ENCODE data around the gene PLEKHB1.

The PLEKHB1 gene

GRCh38 chr11:73636249-73636648 lies 10.1 kb upstream of the PLEKHB1 start:
- no peaks in the 10 kb centered on the region for H3K27me3 Mint-ChIP-seq (ENCODE audit: low read depth)
- no peaks in the 10 kb centered on the region for H3K36me3 Mint-ChIP-seq (ENCODE audit: low read depth)
- no peak overlapping the region for H3K4me3 Mint-ChIP-seq
- H3K9me3 Mint-ChIP-seq: no peaks in the 10 kb centered on the region
- peaks cover 9% of the 10 kb centered on the region for H3K4me1 Mint-ChIP-seq (ENCODE audit: low read depth)
- no peak overlapping the region for H3K27ac Mint-ChIP-seq

GRCh38 chr11:73637012-73637411 lies 9.4 kb upstream of the PLEKHB1 start:
- H3K4me3 Mint-ChIP-seq: no peak overlapping the region
- H3K27me3 Mint-ChIP-seq (ENCODE audit: low read depth): no peaks in the 10 kb centered on the region
- no peaks in the 10 kb centered on the region for H3K36me3 Mint-ChIP-seq (ENCODE audit: low read depth)
- no peak overlapping the region for H3K27ac Mint-ChIP-seq
- H3K4me1 Mint-ChIP-seq (ENCODE audit: low read depth): peaks cover 9% of the 10 kb centered on the region
- H3K9me3 Mint-ChIP-seq: no peaks in the 10 kb centered on the region

GRCh38 chr11:73640592-73640991 lies 5.8 kb upstream of the PLEKHB1 start:
- H3K9me3 Mint-ChIP-seq: no peaks in the 10 kb centered on the region
- H3K27ac Mint-ChIP-seq: no peak overlapping the region
- no peaks in the 10 kb centered on the region for H3K36me3 Mint-ChIP-seq (ENCODE audit: low read depth)
- H3K27me3 Mint-ChIP-seq (ENCODE audit: low read depth): no peaks in the 10 kb centered on the region
- H3K4me3 Mint-ChIP-seq: no peak overlapping the region
- H3K4me1 Mint-ChIP-seq (ENCODE audit: low read depth): peaks cover 6% of the 10 kb centered on the region

GRCh38 chr11:73641668-73642067 lies 4.7 kb upstream of the PLEKHB1 start:
- no peaks in the 10 kb centered on the region for H3K36me3 Mint-ChIP-seq (ENCODE audit: low read depth)
- H3K4me1 Mint-ChIP-seq (ENCODE audit: low read depth): peaks cover 6% of the 10 kb centered on the region
- H3K4me3 Mint-ChIP-seq: no peak overlapping the region
- no peaks in the 10 kb centered on the region for H3K9me3 Mint-ChIP-seq
- H3K27me3 Mint-ChIP-seq (ENCODE audit: low read depth): no peaks in the 10 kb centered on the region
- no peak overlapping the region for H3K27ac Mint-ChIP-seq

- H3K27me3 Mint-ChIP-seq (ENCODE audit: low read depth): no peaks in the 10 kb centered on the region
- H3K4me1 Mint-ChIP-seq (ENCODE audit: low read depth): peaks cover 9% of the 10 kb centered on the region
- H3K4me3 Mint-ChIP-seq: no peak overlapping the region
- H3K36me3 Mint-ChIP-seq (ENCODE audit: low read depth): no peaks in the 10 kb centered on the region
- H3K9me3 Mint-ChIP-seq: no peaks in the 10 kb centered on the region
- H3K27ac Mint-ChIP-seq: no peak overlapping the region
Measured at GRCh38 chr11:73645121-73645969, 1.0 kb upstream of the PLEKHB1 start.

GRCh38 chr11:73647459-73648100 lies 1.2 kb downstream of the PLEKHB1 start:
- H3K36me3 Mint-ChIP-seq (ENCODE audit: low read depth): no peaks in the 10 kb centered on the region
- peaks cover 5% of the 10 kb centered on the region for H3K4me1 Mint-ChIP-seq (ENCODE audit: low read depth)
- H3K4me3 Mint-ChIP-seq: peak overlapping the region; percentile 68
- no peaks in the 10 kb centered on the region for H3K9me3 Mint-ChIP-seq
- no peak overlapping the region for H3K27ac Mint-ChIP-seq
- no peaks in the 10 kb centered on the region for H3K27me3 Mint-ChIP-seq (ENCODE audit: low read depth)

GRCh38 chr11:73648121-73648520 lies 1.7 kb downstream of the PLEKHB1 start:
- no peaks in the 10 kb centered on the region for H3K27me3 Mint-ChIP-seq (ENCODE audit: low read depth)
- no peak overlapping the region for H3K27ac Mint-ChIP-seq

GRCh38 chr11:73648571-73649046 lies 2.2 kb downstream of the PLEKHB1 start:
- H3K36me3 Mint-ChIP-seq (ENCODE audit: low read depth): no peaks in the 10 kb centered on the region
- no peak overlapping the region for H3K27ac Mint-ChIP-seq
- H3K4me3 Mint-ChIP-seq: no peak overlapping the region

More at GRCh38 chr11:73648121-73648520, 1.7 kb downstream of the PLEKHB1 start:
- Mint-ChIP-seq H3K4me1 (ENCODE audit: low read depth) (peaks cover 5% of the 10 kb centered on the region), H3K9me3 (no peaks in the 10 kb centered on the region), H3K36me3 (ENCODE audit: low read depth) (no peaks in the 10 kb centered on the region), H3K4me3 (no peak overlapping the region)

GRCh38 chr11:73649206-73649605 lies 2.8 kb downstream of the PLEKHB1 start:
- Mint-ChIP-seq H3K9me3 (no peaks in the 10 kb centered on the region), H3K27me3 (ENCODE audit: low read depth) (no peaks in the 10 kb centered on the region), H3K4me3 (no peak overlapping the region), H3K27ac (no peak overlapping the region), H3K4me1 (ENCODE audit: low read depth) (peaks cover 5% of the 10 kb centered on the region), H3K36me3 (ENCODE audit: low read depth) (no peaks in the 10 kb centered on the region)

More at GRCh38 chr11:73648571-73649046, 2.2 kb downstream of the PLEKHB1 start:
- peaks cover 5% of the 10 kb centered on the region for H3K4me1 Mint-ChIP-seq (ENCODE audit: low read depth)
- H3K27me3 Mint-ChIP-seq (ENCODE audit: low read depth): no peaks in the 10 kb centered on the region
- H3K9me3 Mint-ChIP-seq: no peaks in the 10 kb centered on the region

GRCh38 chr11:73650400-73650799 lies 4.0 kb downstream of the PLEKHB1 start:
- no peak overlapping the region for H3K4me3 Mint-ChIP-seq
- no peaks in the 10 kb centered on the region for H3K9me3 Mint-ChIP-seq
- H3K36me3 Mint-ChIP-seq (ENCODE audit: low read depth): no peaks in the 10 kb centered on the region
- H3K27me3 Mint-ChIP-seq (ENCODE audit: low read depth): no peaks in the 10 kb centered on the region
- peaks cover 5% of the 10 kb centered on the region for H3K4me1 Mint-ChIP-seq (ENCODE audit: low read depth)
- no peak overlapping the region for H3K27ac Mint-ChIP-seq

GRCh38 chr11:73651252-73651651 lies 4.9 kb downstream of the PLEKHB1 start:
- Mint-ChIP-seq H3K27ac (no peak overlapping the region), H3K27me3 (ENCODE audit: low read depth) (no peaks in the 10 kb centered on the region), H3K4me3 (no peak overlapping the region), H3K9me3 (no peaks in the 10 kb centered on the region), H3K4me1 (ENCODE audit: low read depth) (peaks cover 5% of the 10 kb centered on the region), H3K36me3 (ENCODE audit: low read depth) (no peaks in the 10 kb centered on the region)

GRCh38 chr11:73651661-73652045 lies 5.3 kb downstream of the PLEKHB1 start:
- no peak overlapping the region for H3K4me3 Mint-ChIP-seq
- no peaks in the 10 kb centered on the region for H3K27me3 Mint-ChIP-seq (ENCODE audit: low read depth)
- H3K36me3 Mint-ChIP-seq (ENCODE audit: low read depth): no peaks in the 10 kb centered on the region
- H3K4me1 Mint-ChIP-seq (ENCODE audit: low read depth): peaks cover 5% of the 10 kb centered on the region
- no peak overlapping the region for H3K27ac Mint-ChIP-seq
- no peaks in the 10 kb centered on the region for H3K9me3 Mint-ChIP-seq

- Mint-ChIP-seq H3K36me3 (ENCODE audit: low read depth) (no peaks in the 10 kb centered on the region), H3K27ac (no peak overlapping the region), H3K9me3 (no peaks in the 10 kb centered on the region), H3K27me3 (ENCODE audit: low read depth) (no peaks in the 10 kb centered on the region), H3K4me3 (no peak overlapping the region), H3K4me1 (ENCODE audit: low read depth) (peaks cover 1% of the 10 kb centered on the region)
Measured at GRCh38 chr11:73652046-73652730, 5.8 kb downstream of the PLEKHB1 start.

GRCh38 chr11:73652856-73653559 lies 6.6 kb downstream of the PLEKHB1 start:
- Mint-ChIP-seq H3K9me3 (no peaks in the 10 kb centered on the region), H3K36me3 (ENCODE audit: low read depth) (no peaks in the 10 kb centered on the region), H3K27ac (no peak overlapping the region), H3K4me1 (ENCODE audit: low read depth) (no peaks in the 10 kb centered on the region), H3K27me3 (ENCODE audit: low read depth) (no peaks in the 10 kb centered on the region), H3K4me3 (no peak overlapping the region)
